A204.1 (cell line): ENCODE measurements around the gene VASP.
A peak's percentile ranks its signal among the peaks of the same experiment; 100 is the strongest.

Source experiments
- FAIRE-seq: peaks from 2 replicates; lab custom pipeline; 2012; peaks lifted over from hg19 to GRCh38; lab: Jason Lieb, UNC

The VASP gene

DNA sequence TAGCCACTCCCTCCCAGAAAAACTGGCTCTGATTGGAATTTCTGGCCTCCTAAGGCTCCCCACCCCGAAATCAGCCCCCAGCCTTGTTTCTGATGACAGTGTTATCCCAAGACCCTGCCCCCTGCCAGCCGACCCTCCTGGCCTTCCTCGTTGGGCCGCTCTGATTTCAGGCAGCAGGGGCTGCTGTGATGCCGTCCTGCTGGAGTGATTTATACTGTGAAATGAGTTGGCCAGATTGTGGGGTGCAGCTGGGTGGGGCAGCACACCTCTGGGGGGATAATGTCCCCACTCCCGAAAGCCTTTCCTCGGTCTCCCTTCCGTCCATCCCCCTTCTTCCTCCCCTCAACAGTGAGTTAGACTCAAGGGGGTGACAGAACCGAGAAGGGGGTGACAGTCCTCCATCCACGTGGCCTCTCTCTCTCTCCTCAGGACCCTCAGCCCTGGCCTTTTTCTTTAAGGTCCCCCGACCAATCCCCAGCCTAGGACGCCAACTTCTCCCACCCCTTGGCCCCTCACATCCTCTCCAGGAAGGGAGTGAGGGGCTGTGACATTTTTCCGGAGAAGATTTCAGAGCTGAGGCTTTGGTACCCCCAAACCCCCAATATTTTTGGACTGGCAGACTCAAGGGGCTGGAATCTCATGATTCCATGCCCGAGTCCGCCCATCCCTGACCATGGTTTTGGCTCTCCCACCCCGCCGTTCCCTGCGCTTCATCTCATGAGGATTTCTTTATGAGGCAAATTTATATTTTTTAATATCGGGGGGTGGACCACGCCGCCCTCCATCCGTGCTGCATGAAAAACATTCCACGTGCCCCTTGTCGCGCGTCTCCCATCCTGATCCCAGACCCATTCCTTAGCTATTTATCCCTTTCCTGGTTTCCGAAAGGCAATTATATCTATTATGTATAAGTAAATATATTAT, 33.3 kb upstream of the VASP start:
- no peak for FAIRE-seq

DNA sequence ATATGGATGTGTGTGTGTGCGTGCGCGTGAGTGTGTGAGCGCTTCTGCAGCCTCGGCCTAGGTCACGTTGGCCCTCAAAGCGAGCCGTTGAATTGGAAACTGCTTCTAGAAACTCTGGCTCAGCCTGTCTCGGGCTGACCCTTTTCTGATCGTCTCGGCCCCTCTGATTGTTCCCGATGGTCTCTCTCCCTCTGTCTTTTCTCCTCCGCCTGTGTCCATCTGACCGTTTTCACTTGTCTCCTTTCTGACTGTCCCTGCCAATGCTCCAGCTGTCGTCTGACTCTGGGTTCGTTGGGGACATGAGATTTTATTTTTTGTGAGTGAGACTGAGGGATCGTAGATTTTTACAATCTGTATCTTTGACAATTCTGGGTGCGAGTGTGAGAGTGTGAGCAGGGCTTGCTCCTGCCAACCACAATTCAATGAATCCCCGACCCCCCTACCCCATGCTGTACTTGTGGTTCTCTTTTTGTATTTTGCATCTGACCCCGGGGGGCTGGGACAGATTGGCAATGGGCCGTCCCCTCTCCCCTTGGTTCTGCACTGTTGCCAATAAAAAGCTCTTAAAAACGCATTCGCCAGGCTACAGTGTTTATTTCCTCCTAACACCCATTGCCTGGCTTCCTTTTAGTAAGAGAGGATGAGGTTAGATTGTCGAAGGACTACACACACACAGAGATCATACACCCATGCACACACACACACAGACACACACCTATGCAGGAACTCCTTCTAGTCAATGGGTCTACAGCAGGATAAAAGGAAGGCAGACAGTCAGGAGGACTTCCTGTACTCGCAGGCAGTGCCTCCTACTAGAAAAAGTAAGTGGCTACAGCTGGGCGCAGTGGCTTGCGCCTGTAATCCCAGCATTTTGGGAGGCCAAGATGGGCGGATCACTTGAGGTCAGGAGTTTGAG, 32.4 kb upstream of the VASP start:
- FAIRE-seq, result no peak

DNA sequence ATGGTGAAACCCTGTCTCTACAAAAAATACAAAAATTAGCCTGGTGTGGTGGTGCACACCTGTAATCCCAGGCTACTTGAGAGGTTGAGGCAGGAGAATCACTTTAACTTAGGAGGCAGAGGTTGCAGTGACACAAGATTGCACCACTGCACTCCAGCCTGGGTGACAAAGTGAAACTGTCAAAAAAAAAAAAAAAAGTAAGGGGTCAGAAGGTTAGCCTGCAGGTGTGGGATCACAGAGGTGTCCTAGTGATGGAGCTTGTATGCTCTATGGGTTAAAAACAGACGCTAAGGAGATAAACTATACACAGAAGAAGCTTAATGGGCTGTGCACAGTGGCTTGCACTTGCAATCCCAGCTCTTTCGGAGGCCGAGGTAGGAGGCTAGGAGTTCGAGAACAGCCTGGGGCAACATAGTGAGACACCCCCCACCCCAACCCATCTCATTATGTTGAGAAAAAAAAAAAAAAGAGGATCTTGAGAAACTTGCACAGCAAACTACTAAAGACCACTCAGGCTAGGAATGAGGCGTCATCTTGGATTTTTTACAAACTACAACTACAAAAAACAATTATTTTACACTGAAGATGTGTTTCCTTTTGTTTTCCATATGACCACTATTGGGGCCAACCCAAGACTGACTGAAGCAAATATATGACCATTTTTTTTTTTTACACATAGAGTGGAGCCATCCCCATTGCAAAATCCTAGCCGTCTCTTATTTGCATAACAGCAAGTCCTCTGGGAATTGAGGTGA, 31.6 kb upstream of the VASP start:
- no peak for FAIRE-seq

GRCh38 chr19:45476304-45476703, 31.0 kb upstream of the VASP start:
- FAIRE-seq, result no peak

DNA sequence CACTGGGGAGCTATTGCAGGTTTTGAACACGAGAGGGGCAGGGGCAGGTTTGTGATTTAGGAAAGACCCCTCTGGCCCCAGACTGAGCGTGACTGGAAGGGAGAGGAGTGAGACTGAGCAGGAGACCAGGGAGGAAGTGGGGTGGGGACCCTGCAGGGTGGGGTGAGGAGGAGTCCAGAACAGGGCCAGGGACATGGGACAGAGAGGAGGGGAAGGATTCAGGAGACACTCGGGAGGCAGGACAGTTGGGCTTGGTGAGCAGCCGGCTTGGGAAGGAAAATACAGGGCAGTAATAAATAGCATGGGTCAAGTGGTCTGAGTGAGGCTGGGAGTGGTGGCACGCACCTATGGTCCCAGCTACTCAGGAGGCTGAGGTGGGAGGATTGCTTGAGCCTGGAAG, 30.1 kb upstream of the VASP start:
- no peak for FAIRE-seq

DNA sequence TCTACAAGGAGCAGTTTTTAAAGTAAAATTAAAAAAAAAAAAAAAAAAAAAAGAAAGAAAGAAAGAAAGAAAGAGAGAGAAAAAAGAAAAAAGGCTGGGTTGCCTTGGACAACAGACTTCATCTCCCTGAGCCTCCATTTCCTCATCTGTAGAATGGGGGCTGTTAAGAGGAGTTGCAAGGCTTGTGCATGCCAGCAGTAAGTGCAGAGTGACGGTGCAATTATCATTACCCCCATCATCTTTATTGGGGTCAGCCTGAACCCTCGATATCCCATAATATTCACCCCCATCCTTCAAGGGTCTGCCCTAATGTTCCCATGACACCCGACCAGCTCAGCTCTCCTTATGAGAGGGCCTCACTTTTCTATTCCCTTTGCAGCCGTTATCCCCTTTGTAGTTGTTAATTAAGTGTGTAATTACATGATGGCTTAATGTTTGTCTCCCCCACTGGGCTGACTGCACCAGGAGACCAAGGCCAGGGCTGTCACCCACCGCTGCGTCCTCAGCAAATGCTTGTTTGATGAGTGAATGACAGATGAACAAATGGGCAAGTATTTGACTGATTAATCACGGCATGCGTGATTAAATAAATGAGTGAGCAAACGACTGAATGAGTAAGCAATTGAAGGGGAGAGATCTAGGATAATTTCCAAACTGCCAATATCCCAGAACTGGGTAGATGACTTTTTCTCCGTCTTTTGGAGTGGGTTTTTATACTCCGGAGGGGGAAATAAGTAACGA, 29.4 kb upstream of the VASP start:
- no peak for FAIRE-seq

DNA sequence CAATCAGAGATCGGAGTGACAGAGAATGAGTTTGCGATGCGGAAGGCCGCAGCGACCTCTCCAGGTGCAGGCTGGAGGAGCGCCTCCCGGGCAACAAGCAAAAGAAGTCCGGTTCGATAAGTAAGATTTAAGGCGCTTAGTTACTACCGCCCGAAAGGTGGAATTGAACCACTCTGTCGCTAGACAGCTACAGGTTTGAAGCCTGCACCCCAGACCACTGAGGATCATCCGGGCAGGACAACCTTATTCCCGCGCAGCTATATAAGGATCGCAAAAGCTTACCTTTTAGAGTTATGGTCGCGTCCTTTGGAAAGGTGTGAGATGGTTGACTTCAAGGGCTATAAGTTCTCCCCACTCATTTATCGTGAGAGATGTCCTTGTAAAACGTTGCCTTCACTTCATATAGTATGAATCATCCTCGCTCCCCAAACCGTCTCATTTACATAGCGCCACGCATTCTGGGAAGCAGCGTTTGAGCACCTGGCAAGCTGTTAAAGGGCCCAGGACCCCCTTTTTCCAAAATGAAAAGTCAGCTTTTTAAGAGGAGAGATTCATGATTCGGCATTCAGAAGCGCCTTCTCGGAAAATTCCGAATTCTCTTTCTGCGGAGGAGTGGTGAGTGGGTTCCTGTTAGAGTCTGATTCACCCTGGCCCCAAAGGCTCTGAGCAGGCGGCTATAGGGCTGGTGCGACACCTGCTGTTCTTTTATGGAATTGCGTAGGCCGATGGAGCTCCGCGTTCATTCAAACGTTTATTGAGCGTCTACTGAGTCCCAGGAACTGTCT, 28.6 kb upstream of the VASP start:
- FAIRE-seq, result peak; percentile 91

DNA sequence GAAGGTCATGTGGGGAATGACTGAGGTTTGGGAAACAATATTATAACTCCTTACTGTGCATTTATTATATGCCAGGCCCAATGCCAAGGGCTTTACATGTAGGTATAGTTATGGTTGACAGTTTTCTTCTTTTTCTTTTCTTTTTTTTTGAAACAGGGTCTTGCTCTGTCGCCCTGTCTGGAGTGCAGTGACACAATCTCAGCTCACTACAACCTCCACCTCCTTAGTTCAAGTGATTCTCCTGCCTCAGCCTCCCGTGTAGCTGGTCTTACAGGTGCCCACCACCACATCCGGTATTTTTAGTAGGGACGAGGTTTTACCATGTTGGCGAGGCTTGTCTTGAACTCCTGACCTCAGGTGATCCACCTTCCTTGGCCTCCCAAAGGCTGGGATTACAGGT, 24.2 kb upstream of the VASP start:
- FAIRE-seq, result no peak

- no peak for FAIRE-seq
Measured at GRCh38 chr19:45484273-45484945, 22.9 kb upstream of the VASP start.

DNA sequence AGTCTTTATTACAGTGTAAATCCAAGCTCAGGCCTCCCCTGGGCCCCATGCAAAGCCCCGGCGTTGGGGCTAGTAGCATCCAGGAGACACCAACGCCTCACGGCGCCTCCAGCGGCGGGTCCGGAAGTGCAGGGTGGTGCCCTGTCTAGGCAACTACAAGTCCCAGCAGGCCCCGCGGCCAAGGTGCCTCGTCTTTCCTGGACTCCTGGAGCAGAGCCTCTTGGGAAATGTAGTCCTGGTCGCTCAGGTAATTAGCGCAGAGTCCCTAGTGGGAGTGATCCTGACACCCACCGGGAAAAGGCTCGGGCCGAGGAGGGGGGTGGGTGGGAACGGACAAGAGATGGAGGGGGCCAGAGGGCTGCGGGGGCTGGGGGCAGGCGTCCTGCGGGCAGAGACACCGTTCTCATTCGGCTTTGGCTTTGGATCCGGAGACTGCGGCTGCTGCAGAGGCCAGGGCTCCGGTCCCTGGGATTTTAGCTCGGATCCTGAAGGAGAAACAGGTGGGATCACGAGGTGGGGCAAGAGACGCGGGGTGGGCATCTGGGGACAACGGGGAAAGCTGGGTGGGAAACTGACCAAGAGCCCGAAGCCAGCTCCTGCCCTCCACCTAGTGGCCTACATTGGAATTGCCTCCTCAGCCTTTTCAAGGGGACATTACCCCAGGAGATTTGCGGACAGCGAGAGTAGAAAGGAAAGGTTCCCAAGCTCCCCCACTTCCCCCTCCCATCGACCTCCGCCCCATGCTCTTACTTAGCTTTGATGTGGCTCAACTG, 21.8 kb upstream of the VASP start:
- peak; percentile 16 for FAIRE-seq

DNA sequence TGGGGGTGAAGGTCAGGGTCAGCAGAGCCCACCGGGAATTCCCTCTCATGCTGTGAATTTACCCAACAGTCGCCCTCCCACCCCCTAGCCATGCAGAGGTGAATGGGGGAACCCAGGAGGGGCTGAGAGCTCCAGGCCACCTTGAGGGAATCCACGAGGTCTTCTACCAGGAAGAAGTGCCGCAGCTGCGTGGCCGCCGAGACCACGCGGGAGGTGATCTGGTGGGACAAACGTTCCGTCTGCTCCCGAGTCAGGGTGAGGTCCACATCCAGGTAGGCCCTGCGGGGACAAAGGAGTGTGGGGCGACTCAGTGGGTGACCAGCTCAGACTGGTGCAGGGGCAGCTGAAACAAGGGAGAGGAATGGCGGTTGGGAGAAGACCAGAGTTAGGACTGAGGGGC, 18.6 kb upstream of the VASP start:
- FAIRE-seq, result no peak

DNA sequence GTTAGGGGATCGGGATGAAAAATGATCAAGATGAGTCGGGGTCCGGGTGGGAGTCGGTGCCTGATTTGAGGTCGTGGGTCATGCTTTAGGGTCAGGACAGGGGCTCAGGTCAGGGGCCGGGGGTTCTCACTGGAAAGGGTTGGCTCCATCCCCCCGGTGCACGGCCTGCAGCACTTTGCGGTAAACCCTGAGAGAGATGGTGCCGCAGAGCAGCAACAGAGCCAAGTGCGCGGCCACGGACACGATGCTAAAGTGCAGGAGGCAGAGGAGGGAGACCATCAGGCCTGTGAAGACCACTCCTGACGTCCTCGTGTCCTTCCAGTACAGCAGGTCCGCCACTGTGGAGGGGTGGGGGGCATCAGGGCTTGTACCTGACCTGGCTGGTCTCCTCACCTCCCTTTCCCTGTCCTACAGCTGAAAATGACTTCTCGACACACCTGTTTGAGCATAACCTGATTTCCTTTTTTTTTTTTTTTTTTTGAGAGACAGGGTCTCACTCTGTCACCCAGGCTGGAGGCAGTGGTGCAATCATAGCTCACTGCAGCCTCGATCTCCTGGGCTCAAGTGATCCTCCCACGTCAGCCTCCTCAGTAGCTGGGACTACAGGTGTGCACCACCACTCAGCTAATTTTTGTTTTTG, 17.9 kb upstream of the VASP start:
- no peak for FAIRE-seq

- FAIRE-seq, result no peak
Measured at GRCh38 chr19:45492137-45492626, 15.1 kb upstream of the VASP start.

- peak; percentile 99 for FAIRE-seq
Measured at GRCh38 chr19:45492627-45493470, 14.4 kb upstream of the VASP start.

DNA sequence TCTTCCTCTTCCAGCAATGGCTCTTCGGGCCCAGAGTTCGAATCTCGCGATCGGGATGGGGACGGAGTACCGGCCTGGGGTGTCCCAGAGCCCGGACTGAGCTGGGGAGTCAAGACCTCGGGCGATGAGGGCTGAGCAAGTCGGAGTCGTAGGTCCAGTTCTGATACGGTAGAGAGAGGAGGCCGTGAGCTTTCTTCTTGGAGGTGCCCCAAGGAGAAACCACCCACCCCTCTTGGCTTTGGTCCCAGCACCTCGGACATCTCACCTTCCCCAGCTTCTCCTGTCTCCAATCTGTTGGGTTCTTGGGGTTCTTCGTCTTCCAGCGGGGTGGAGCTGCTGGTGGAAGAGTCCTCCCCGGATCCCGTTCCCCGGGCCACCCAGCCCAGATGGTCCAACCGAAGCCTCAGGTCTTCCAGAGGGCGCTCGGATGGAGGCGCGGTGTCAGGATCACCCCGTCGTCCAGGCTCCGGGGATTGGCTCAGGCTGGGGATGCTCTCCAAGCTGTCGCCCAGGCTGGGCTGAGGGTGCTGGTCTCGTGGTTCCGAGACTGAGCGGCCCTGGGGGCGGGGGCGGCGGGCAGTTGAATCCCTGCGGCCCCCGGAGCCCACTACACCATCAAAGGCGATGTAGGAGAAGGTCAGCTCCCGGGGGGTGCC, 12.9 kb upstream of the VASP start:
- FAIRE-seq, result no peak

DNA sequence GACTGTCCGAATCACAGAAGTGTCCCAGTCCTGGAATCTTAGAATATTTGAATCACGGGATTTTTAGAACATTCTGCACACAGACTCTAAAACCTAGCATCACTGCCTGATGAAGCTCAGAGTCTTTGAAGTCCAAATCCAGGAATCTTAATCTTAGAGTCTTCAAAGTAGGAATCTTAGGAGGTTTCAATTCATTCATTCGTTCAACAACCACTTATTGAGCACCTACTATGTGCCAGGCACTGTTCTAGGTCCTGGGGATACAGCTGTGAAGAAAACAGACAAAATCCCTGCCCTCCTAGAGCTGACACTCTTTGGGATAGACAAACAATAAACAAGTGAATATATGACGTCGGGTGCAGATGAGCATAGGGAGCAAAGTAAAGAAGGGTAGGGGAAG, 12.1 kb upstream of the VASP start:
- FAIRE-seq, result no peak

- no peak for FAIRE-seq
Measured at GRCh38 chr19:45496349-45496953, 10.8 kb upstream of the VASP start.
